Choroid plexus epithelial cell (primary cell): ENCODE data around the gene ZNF524.

Experiments used
- DNase-seq: peaks from one replicate; pipeline ENCODE4 v3.0.0-alpha.2; 2010; ENCODE audit warnings: low read depth
- H3K4me3 ChIP-seq: 2 replicates; pipeline ENCODE4 v1.5.1; 2011; ENCODE audit warnings: low read depth, mild to moderate bottlenecking, control low read depth, low read length, moderate library complexity
- CTCF ChIP-seq: conservative IDR thresholded peaks from 2 replicates; pipeline ENCODE4 v1.5.1; 2011; ENCODE audit warnings: low read depth, mild to moderate bottlenecking, control low read depth, inconsistent platforms, low read length, moderate library complexity

ZNF524 gene

GRCh38 chr19:55592391-55593090 lies 7.5 kb upstream of the ZNF524 start:
- no peak overlapping the region for H3K4me3 ChIP-seq
- TF ChIP-seq CTCF: no peak
- DNase-seq: no peak

- DNase-seq: no peak
- H3K4me3 ChIP-seq: no peak overlapping the region
- TF ChIP-seq CTCF: no peak
These were observed 6.9 kb upstream of the ZNF524 start for GRCh38 chr19:55593096-55593772.

- no peak for TF ChIP-seq CTCF
- peak; percentile 13 for DNase-seq
- no peak overlapping the region for H3K4me3 ChIP-seq
These were observed 5.0 kb upstream of the ZNF524 start for GRCh38 chr19:55594996-55595545.

- TF ChIP-seq CTCF: no peak
- DNase-seq: no peak
- H3K4me3 ChIP-seq: no peak overlapping the region
These were observed 3.8 kb upstream of the ZNF524 start for GRCh38 chr19:55596304-55596703.

- no peak for DNase-seq
- H3K4me3 ChIP-seq: no peak overlapping the region
- no peak for TF ChIP-seq CTCF
These were observed 2.6 kb upstream of the ZNF524 start for GRCh38 chr19:55597501-55597921.

GRCh38 chr19:55598034-55598433 lies 2.1 kb upstream of the ZNF524 start:
- no peak overlapping the region for H3K4me3 ChIP-seq
- TF ChIP-seq CTCF: no peak
- no peak for DNase-seq
